Measurements from ENCODE around the gene GALM.

Gene GALM

GRCh38 chr2:38778687-38779082 is 112.8 kb downstream of the GALM start:
- DNase-seq, result no peak
- H3K4me1 Mint-ChIP-seq, result peaks cover 15% of the 10 kb centered on the region
- peak overlapping the region; percentile 95 for H3K27ac Mint-ChIP-seq
- no peaks in the 10 kb centered on the region for H3K9me3 Mint-ChIP-seq
- peaks cover 21% of the 10 kb centered on the region for H3K27me3 Mint-ChIP-seq (ENCODE audit: low read depth, poor library complexity)
- H3K36me3 Mint-ChIP-seq (ENCODE audit: low read depth), result peaks cover 22% of the 10 kb centered on the region
- peak overlapping the region; percentile 98 for H3K4me3 Mint-ChIP-seq
- no peak for TF ChIP-seq CTCF (IDR thresholded peaks at IDR 0.05)

- H3K27ac Mint-ChIP-seq, result peak overlapping the region; percentile 92
- DNase-seq, result no peak
- peaks cover 22% of the 10 kb centered on the region for H3K4me1 Mint-ChIP-seq
- peaks cover 22% of the 10 kb centered on the region for H3K36me3 Mint-ChIP-seq (ENCODE audit: low read depth)
- no peaks in the 10 kb centered on the region for H3K27me3 Mint-ChIP-seq (ENCODE audit: low read depth, poor library complexity)
- H3K4me3 Mint-ChIP-seq, result no peak overlapping the region
- no peaks in the 10 kb centered on the region for H3K9me3 Mint-ChIP-seq
- no peak for TF ChIP-seq CTCF (IDR thresholded peaks at IDR 0.05)
These were observed 117.7 kb downstream of the GALM start for GRCh38 chr2:38783586-38783985.

Data from nephron progenitor cell (in vitro differentiated cells).